K562 (cell line): ENCODE data around the gene RABGAP1L. TPM values are rescaled to one million over a fixed set of nuclear protein-coding genes. Genes with fewer than 3 reads are reported as not detected.

Source experiments
- ATAC-seq: fragments of 200-7000 bp; cut with Tn5 transposase; 3 replicates; pipeline ENCODE4 v1.9.1; 2020; ENCODE audit warnings: moderate library complexity
- BruUV-seq: library from RNA; stranded (reverse); fragments of 400-500 nt; replicated peaks from 2 replicates; lab custom pipeline; 2021; lab: Mats Ljungman, UMichigan
- CTCF ChIA-PET: fragments of 300-600 bp; formaldehyde crosslinking; extraction: SDS; loops from one replicate; lab custom pipeline; 2021; ENCODE audit warnings: low intra/inter-chr PET ratio; lab: Yijun Ruan, JAX
- POLR2A ChIA-PET: fragments of 300-600, 350-650 bp; sonication (Branson Sonifier 250); formaldehyde crosslinking; extraction: SDS; loops from one replicate; lab custom pipeline; 2021; ENCODE audit warnings: antibody characterized with exemption, inconsistent platforms; lab: Yijun Ruan, JAX
- DNase-seq, 4 experiments: peaks; one replicate each; pipeline versions ENCODE4 v3.0.0 to v3.0.0-alpha.2; 2011 to 2018; ENCODE audit warnings: low spot score in 3 of 4, mixed read lengths in 3 of 4; ENCODE audit errors: extremely low read depth in 1 of 4
- FAIRE-seq: peaks from 2 replicates; lab custom pipeline; 2011; peaks lifted over from hg19 to GRCh38; lab: Jason Lieb, UNC
- H2AFZ ChIP-seq: 2 replicates; pipeline ENCODE4 v1.6.0; 2011; ENCODE audit warnings: low read depth, low read length, control low read depth, inconsistent platforms
- H3K27ac ChIP-seq: fragments of 200-600 bp; 3 replicates; pipeline ENCODE4 v1.8.0; 2011; ENCODE audit warnings: low read depth, mild to moderate bottlenecking, control low read depth, inconsistent platforms, low read length, moderate library complexity, mixed read lengths; ENCODE audit errors: extremely low read depth
- H3K27me3 ChIP-seq, 2 experiments: fragments of 300-600 bp in 1 of 2; 2 replicates in 1 of 2; 3 replicates in 1 of 2; pipeline versions ENCODE4 v1.6.0 to v1.8.0; 2011; ENCODE audit warnings: inconsistent platforms in 2 of 2, low read length in 2 of 2, mild to moderate bottlenecking in 1 of 2, mixed read lengths in 1 of 2, moderate library complexity in 1 of 2; ENCODE audit not compliant: control insufficient read depth in 2 of 2, insufficient read depth in 2 of 2
- H3K36me3 ChIP-seq: fragments of 300-600 bp; 3 replicates; pipeline ENCODE4 v1.8.0; 2011; ENCODE audit warnings: mild to moderate bottlenecking, low read length, inconsistent platforms; ENCODE audit not compliant: control insufficient read depth, insufficient read depth
- H3K4me1 ChIP-seq, 2 experiments: fragments of 200-600 bp in 1 of 2; replicated peaks in 1 of 2; 2 replicates in 1 of 2; 3 replicates in 1 of 2; pipeline versions ENCODE4 v1.5.1 to v1.8.0; 2011; ENCODE audit warnings: inconsistent platforms in 2 of 2, low read length in 2 of 2, mild to moderate bottlenecking in 1 of 2, mixed read lengths in 1 of 2, moderate library complexity in 1 of 2; ENCODE audit not compliant: control insufficient read depth in 2 of 2, insufficient read depth in 2 of 2
- H3K4me2 ChIP-seq: 2 replicates; pipeline ENCODE4 v1.6.1; 2011; ENCODE audit warnings: low read length, control low read depth, inconsistent platforms, mixed read lengths; ENCODE audit not compliant: insufficient read depth
- H3K4me3 ChIP-seq: fragments of 200-600 bp; sonication (generic), shearing (Covaris generic); 2 replicates; pipeline ENCODE4 v1.5.1; 2016; ENCODE audit warnings: control low read depth, inconsistent platforms
- H3K79me2 ChIP-seq: fragments of 200-600 bp; 3 replicates; pipeline ENCODE4 v1.8.0; 2011; ENCODE audit warnings: low read length, inconsistent platforms; ENCODE audit not compliant: control insufficient read depth, insufficient read depth
- H3K9ac ChIP-seq, 2 experiments: 2 replicates each; pipeline versions ENCODE4 v1.6.0 to v1.6.1; 2011; ENCODE audit warnings: low read depth in 2 of 2, low read length in 2 of 2, control low read depth in 1 of 2, inconsistent platforms in 1 of 2, mild to moderate bottlenecking in 1 of 2, mixed read lengths in 1 of 2; ENCODE audit not compliant: insufficient read depth in 1 of 2
- H3K9me1 ChIP-seq: one replicate; pipeline ENCODE4 v1.6.0; 2011; ENCODE audit warnings: inconsistent platforms, mild to moderate bottlenecking, low read length, moderate library complexity; ENCODE audit not compliant: control insufficient read depth, insufficient read depth
- H3K9me3 ChIP-seq: replicated peaks from 2 replicates; pipeline ENCODE4 v1.5.1; 2011; ENCODE audit warnings: low read depth, low read length, inconsistent platforms; ENCODE audit not compliant: control insufficient read depth, insufficient read depth
- H4K20me1 ChIP-seq: replicated peaks from 2 replicates; pipeline ENCODE4 v1.6.1; 2011; ENCODE audit warnings: low read length, inconsistent platforms, mixed read lengths; ENCODE audit not compliant: control insufficient read depth, insufficient read depth
- AFF1 ChIP-seq, 2 experiments: fragments of 450-650 bp; IDR thresholded peaks; 2 replicates each; pipeline ENCODE4 v1.6.1; 2018; ENCODE audit warnings: mild to moderate bottlenecking in 2 of 2, low read depth in 1 of 2; ENCODE audit not compliant: partially characterized antibody in 2 of 2
- ARID1B ChIP-seq: fragments of 450-650 bp; IDR thresholded peaks from 2 replicates; pipeline ENCODE4 v1.6.1; 2016; ENCODE audit warnings: antibody characterized with exemption, mild to moderate bottlenecking, inconsistent platforms
- C11orf30 ChIP-seq: fragments of 450-650 bp; IDR thresholded peaks from 2 replicates; pipeline ENCODE4 v1.6.1; 2016; ENCODE audit warnings: low read depth, mild to moderate bottlenecking
- CREM ChIP-seq: IDR thresholded peaks from 2 replicates; pipeline ENCODE4 v1.6.1; 2014; ENCODE audit warnings: antibody characterized with exemption, low read depth
- DPF2 ChIP-seq: fragments of 450-650 bp; IDR thresholded peaks from 2 replicates; pipeline ENCODE4 v1.6.1; 2016
- ETV6 ChIP-seq, 3 experiments: fragments of 150-350 bp in 1 of 3; sonication (generic) in 1 of 3; formaldehyde crosslinking in 1 of 3; IDR thresholded peaks; 2 replicates each; pipeline versions ENCODE4 v1.6.1 to v1.8.0; 2014 to 2022; ENCODE audit warnings: borderline replicate concordance in 2 of 3, low read depth in 2 of 3, antibody characterized with exemption in 1 of 3, low read length in 1 of 3, mild to moderate bottlenecking in 1 of 3, missing genetic modification reagents in 1 of 3
- FOXA3 ChIP-seq, 2 experiments: fragments of 450-650 bp in 1 of 2; sonication (generic) in 1 of 2; formaldehyde crosslinking; IDR thresholded peaks in 1 of 2; conservative IDR thresholded peaks in 1 of 2; 2 replicates each; pipeline versions ENCODE4 v1.4.0 to v1.8.0; 2020 to 2022; ENCODE audit warnings: mild to moderate bottlenecking in 2 of 2, missing genetic modification reagents in 1 of 2
- FOXP1 ChIP-seq: sonication (generic); formaldehyde crosslinking; IDR thresholded peaks from 2 replicates; pipeline ENCODE4 v1.8.0; 2022; ENCODE audit warnings: mild to moderate bottlenecking, missing genetic modification reagents
- LEF1 ChIP-seq: fragments of 450-650 bp; IDR thresholded peaks from 2 replicates; pipeline ENCODE4 v1.6.1; 2016; ENCODE audit warnings: mild to moderate bottlenecking
- MAFF ChIP-seq: IDR thresholded peaks from 2 replicates; pipeline ENCODE4 v1.6.1; 2012; ENCODE audit warnings: low read length, improper control_type of control experiment
- MAFG ChIP-seq: fragments of 450-650 bp; conservative IDR thresholded peaks from 2 replicates; pipeline ENCODE4 v1.6.1; 2016; ENCODE audit warnings: missing genetic modification characterization, missing compliant biosample characterization
- MAFK ChIP-seq: IDR thresholded peaks from 2 replicates; pipeline ENCODE4 v1.6.1; 2011; ENCODE audit warnings: low read length, improper control_type of control experiment
- MBD1 ChIP-seq: fragments of 250-450 bp; sonication (Bioruptor Pico); IDR thresholded peaks from 2 replicates; pipeline ENCODE4 v1.8.0; 2022; ENCODE audit warnings: inconsistent platforms
- NFE2 ChIP-seq: IDR thresholded peaks from 2 replicates; pipeline ENCODE4 v1.6.1; 2014; ENCODE audit warnings: antibody characterized with exemption, low read depth
- SMARCA4 ChIP-seq: fragments of 450-650 bp; IDR thresholded peaks from 2 replicates; pipeline ENCODE4 v1.6.1; 2016
- ZFX ChIP-seq: sonication (generic); formaldehyde crosslinking; IDR thresholded peaks from 2 replicates; pipeline ENCODE4 v1.8.0; 2022; ENCODE audit warnings: mild to moderate bottlenecking, missing genetic modification reagents, moderate library complexity
- ZNF316 ChIP-seq: fragments of 450-650 bp; IDR thresholded peaks from 2 replicates; pipeline ENCODE4 v1.6.1; 2016
- ZNF766 ChIP-seq: fragments of 200-800 bp; sonication (Bioruptor generic); conservative IDR thresholded peaks from 2 replicates; pipeline ENCODE4 v1.6.1; 2016; ENCODE audit warnings: missing genetic modification characterization, missing compliant biosample characterization
- in situ Hi-C: fragments of 300-500 bp; cut with MboI; formaldehyde crosslinking; loops from 4 replicates; pipeline ENCODE4 v1.15.0; 2018; ENCODE audit warnings: inconsistent platforms, mixed read lengths
- intact Hi-C: fragments of 100-400 bp; cut with micrococcal nuclease; formaldehyde crosslinking; loops from 2 replicates; pipeline ENCODE4 v1.14.2; 2022
- polyA plus RNA-seq, 8 experiments: library from polyadenylated mRNA; depleted of rRNA in 4 of 8; stranded (reverse) in 5 of 8; unstranded in 3 of 8; fragments of >200 nt; fragmentation: Nextera tagmentation in 2 of 8; fragmentation: Illumina TruSeq in 1 of 8; extraction: Ambion mirVana in 2 of 8; extraction: Trizol in 1 of 8; gene quantifications; 2 replicates each; pipeline versions ENCODE4 v1.2.1 to v1.2.3, GENCODE V29; 2011 to 2014; ENCODE audit warnings: inconsistent platforms in 1 of 8, missing spikeins in 1 of 8
- total RNA-seq, 7 experiments: library from RNA; depleted of rRNA in 6 of 7; stranded (reverse); fragments of >200 nt in 6 of 7; fragmentation: Illumina TruSeq in 2 of 7; extraction: Trizol in 2 of 7; gene quantifications; 2 replicates each; pipeline versions ENCODE4 v1.2.1 to v1.2.3, GENCODE V29; 2011 to 2021; ENCODE audit warnings: low replicate concordance in 1 of 7

The RABGAP1L gene
- total and polyA plus RNA-seq, 9 of the 15 experiments (the other 6 are each of a cell fraction or from before 2014, with no cell fraction given), result 16.5 to 44.9 (median 26.7) TPM

GRCh38 chr1:174971466-174971865 is 812.1 kb downstream of the RABGAP1L start:
- in situ Hi-C loops (no loop called here), intact Hi-C loops (no loop called here)
- Histone ChIP-seq H4K20me1 (no peaks in the 10 kb centered on the region), H3K4me2 (no peak overlapping the region; the same call in 1 of the 2 replicates), H3K79me2 (peaks cover 2% of the 10 kb centered on the region; the same call in 1 of the 3 replicates), H3K9me1 (no peaks in the 10 kb centered on the region), H3K9ac (no peak overlapping the region), H3K4me3 (no peak overlapping the region), H3K27me3 (no peaks in the 10 kb centered on the region), H3K27ac (peak overlapping the region; percentile 2; the same call in 2 of the 3 replicates), H2AFZ (no peak overlapping the region), H3K9me3 (no peaks in the 10 kb centered on the region), H3K4me1 (peaks cover 0 to 36% of the 10 kb centered on the region in 2 experiments; a peak in 3 of 5 replicates), H3K36me3 (peaks cover 18% of the 10 kb centered on the region)
- BruUV-seq, result no TSS peak
- 0 out of 2 replicates have a peak, but pooled peaks have one; percentile 42 for TF ChIP-seq LEF1
- no peak for TF ChIP-seq MBD1 (CRISPR knock-in tag)
- peak in 1 of 2 experiments; percentile 34 for TF ChIP-seq AFF1 (IDR thresholded peaks at IDR 0.05; ENCODE audit: low read depth in 1 of 2, partially characterized antibody in 2 of 2)
- peak; percentile 86 for TF ChIP-seq ZNF316
- peak; percentile 85 for TF ChIP-seq ZNF766 (CRISPR knock-in tag)
- no peak for TF ChIP-seq CREM
- TF ChIP-seq C11orf30, result peak; percentile 80
- TF ChIP-seq FOXA3 (CRISPR knock-in tag; conservative IDR thresholded peaks at IDR 0.05 in 1 of 2, IDR thresholded peaks at IDR 0.05 in 1 of 2), result peak in 1 of 2 experiments; percentile 60; a peak in 2 of 4 replicates
- TF ChIP-seq NFE2, result peak; percentile 78
- 0 out of 2 replicates have a peak, but pooled peaks have one; percentile 17 for TF ChIP-seq ZFX
- no peak for TF ChIP-seq FOXP1
- 0 out of 2 replicates have a peak, but pooled peaks have one; percentile 7 for TF ChIP-seq MAFK
- peak; percentile 34; the same call in 1 of the 2 replicates for TF ChIP-seq ARID1B
- no peak for TF ChIP-seq ETV6 (IDR thresholded peaks at IDR 0.05; ENCODE audit: borderline replicate concordance in 1 of 2, low read depth in 2 of 2, low read length in 1 of 2)
- no peak for TF ChIP-seq ETV6 (CRISPR knock-in tag; IDR thresholded peaks at IDR 0.05; ENCODE audit: borderline replicate concordance)
- TF ChIP-seq SMARCA4, result peak; percentile 42; the same call in 1 of the 2 replicates
- peak; percentile 58 for TF ChIP-seq MAFG (tag)
- peak; percentile 27; the same call in 1 of the 2 replicates for TF ChIP-seq DPF2
- TF ChIP-seq MAFF, result peak; percentile 41; the same call in 1 of the 2 replicates
- POLR2A ChIA-PET, result interaction anchor here (0.7 to 1.7 kb wide), 4 partner anchors 9 to 28 kb away, joined by 3 to 5 read pairs (median 4); no protein-coding TSS in a partner anchor
- FAIRE-seq, result no peak
- DNase-seq, result no peak
- CTCF ChIA-PET, result no interaction called here
- 0 out of 3 replicates have a peak, but pooled peaks have one; percentile 13 for ATAC-seq
